HG02610 (cell line): ENCODE results near the gene KCNJ12.
"Not testable (repeated sequence)": the region's sequence is repeated elsewhere in the genome, so short reads cannot be mapped to it uniquely, and the experiment has no call there.

Source experiments
- ATAC-seq: cut with Tn5 transposase; IDR thresholded peaks from one replicate; pipeline ENCODE4 v1.9.1; 2021; ENCODE audit warnings: mild to moderate bottlenecking, moderate library complexity; ENCODE audit not compliant: unreplicated experiment

KCNJ12 gene

DNA sequence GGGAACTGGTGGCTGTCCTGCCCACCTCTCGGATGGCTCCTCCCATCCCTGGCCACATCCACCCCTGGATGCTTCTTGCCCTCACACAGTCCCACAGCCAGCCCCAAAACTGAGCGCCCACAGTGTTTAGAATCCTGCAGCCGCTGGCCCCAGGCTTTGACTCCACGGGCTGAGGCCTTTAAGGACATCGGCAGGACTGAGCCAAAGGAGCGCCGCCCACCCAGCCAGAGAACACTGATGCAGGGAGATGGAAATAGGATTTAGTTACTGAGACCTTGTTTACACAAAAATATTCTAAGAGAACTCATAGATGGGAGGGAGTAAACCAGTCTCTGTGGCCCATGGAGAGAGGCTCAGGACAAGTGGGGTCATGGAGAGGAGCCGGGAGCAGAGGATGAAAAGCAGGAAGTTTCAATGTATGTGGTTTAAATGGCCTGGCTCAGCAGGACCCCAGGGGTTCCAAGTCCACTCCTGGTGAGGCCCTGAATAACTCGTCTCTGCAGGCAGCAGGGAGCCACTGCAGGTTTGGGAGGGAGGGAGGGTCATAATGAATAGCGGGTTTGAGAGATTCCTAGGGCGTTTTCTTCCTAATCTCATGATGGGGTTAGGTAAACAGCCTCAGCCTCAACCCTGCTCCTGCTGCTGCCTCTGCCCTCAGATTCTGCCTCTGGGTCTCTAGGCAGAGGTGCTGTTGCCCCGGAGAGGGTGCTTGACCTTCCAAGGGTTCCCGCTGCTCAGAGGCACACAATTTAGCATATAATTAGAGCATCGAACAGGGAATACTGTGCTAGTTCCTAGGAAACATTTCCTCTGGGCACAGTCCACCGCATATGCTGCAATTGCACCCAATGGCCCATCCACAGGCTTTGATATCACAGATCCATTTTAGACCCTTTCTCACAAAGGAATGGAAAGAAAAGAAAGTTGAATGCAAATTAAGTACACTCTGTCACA is 61.0 kb downstream of the KCNJ12 start:
- not testable (repeated sequence) for ATAC-seq

DNA sequence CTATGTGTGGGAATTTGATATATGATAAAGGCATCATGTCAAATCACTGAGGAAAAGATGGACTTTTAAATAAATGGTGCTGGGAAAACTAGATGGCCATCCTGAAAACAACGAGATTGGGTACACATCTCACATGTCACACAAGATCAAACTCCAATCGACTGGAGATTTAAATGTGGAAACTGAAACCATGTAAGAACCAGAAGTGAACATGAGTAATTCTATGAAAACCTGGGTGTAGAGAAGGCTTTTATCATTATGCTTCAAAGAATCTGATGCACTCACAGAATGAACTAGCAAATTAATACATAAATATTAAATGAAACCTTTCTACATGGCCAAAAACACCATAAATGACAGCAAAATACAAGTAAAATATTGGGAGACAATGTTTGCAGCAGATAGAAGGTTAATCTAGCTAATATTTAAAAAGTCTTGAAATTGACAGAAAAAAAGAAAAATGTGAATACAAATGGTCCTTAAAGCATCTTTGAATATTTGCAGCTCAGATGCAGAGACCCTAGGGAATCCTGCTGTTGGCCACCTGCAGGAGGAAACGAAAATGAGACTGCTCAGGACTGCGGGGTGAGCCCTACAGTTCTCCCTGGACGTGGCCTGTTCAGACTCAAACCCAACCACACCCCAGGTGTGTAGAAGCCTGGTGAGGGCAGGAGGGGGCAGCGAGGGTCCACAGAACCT is 62.3 kb downstream of the KCNJ12 start:
- not testable (repeated sequence) for ATAC-seq

DNA sequence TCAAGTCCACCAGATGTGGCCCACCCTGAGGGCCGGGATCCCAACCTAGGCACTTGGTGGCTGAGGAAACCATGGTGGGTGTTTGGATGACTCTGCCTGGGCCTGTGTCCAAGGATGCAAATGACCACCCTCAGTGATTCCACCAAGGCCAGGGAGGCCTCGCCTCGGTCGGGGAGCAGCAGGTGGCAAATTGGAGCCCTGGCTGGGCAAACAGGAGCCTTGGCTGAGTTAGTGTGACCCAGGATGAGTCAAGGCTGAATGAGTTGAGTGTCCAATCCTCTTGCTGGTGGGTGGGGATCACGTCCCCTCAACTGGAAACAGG is 62.8 kb downstream of the KCNJ12 start:
- not testable (repeated sequence) for ATAC-seq

DNA sequence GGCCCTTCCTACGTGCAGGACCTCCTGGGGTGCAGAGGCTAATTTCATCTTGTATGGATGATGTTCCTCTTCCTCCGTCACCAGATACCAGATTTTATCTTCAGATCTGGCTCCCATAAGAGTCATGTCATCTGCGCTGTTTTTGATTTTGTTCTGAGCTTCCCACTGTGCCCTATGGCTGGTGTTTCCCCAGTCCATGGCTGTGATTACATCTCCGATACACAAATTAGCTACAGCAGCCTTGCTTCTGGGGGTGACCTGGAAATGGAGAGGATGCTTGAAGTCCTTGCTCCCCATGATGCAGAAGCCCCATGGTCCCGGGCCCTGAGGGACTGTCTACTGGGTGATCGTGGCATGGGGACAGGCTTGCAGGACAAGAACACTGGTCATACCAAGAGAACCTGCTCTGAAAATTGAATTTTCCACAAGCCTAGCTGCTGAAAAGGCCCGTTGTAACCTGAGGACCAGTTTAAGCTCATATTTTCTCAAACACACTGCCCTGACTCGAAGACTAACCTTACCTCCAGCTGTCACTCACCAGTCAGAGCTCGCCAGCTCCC is 69.0 kb downstream of the KCNJ12 start:
- ATAC-seq = no peak

DNA sequence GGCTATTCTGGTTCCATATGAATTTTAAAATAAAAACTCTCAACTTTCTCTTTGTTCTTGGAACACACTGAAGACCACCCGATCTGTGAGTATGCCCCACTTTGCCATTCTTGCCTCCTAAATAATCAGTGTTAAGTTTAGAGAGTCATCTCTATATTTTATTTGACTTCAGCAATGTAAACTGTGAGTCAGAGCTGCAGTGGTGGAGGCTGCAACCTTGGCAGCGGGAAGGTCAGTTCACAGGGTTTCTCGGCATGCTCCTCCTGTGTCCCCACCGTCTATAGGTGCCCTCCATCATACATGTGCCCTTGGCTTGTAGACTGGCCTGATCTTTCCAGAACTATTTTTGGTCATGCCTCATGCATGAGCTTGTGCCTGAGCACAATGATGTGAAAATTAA is 71.4 kb downstream of the KCNJ12 start:
- not testable (repeated sequence) for ATAC-seq

DNA sequence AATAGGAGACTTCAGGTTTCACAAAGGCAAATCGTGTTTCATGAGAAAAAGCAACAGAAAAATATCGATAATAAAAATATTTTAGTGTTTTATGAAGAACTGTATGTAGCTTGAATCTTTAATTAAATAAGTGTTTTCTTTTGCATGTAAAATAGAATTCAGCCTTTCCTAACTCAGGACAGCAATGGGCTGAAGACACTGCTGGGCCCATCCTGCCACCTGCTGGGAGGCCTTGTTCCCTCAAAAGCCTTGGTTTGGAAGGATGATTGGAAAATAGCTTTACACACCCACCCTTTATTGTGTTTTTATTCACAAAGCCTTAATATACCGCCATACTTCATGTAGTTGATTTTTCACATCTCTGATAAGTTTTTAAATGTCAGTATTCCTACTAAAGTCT is 73.7 kb downstream of the KCNJ12 start:
- ATAC-seq = not testable (repeated sequence)

DNA sequence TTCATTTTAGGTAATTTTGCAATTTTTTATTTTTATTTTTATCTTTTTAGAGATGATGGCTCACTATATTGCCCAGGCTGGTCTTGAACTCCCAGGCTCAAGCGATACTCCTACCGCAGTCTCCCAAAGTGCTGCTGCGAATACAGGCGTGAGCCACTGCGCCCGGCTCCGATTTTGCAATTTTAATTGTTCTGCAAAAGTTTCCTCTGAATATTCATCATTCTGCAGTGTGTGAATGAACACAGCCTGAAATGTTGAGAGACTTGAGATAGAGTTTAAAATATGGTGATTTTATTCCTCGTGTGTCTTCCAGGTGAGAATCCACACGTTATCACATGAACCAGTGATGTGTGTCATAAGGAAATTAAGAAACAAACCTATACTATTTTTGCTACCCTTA is 75.8 kb downstream of the KCNJ12 start:
- ATAC-seq = no peak

DNA sequence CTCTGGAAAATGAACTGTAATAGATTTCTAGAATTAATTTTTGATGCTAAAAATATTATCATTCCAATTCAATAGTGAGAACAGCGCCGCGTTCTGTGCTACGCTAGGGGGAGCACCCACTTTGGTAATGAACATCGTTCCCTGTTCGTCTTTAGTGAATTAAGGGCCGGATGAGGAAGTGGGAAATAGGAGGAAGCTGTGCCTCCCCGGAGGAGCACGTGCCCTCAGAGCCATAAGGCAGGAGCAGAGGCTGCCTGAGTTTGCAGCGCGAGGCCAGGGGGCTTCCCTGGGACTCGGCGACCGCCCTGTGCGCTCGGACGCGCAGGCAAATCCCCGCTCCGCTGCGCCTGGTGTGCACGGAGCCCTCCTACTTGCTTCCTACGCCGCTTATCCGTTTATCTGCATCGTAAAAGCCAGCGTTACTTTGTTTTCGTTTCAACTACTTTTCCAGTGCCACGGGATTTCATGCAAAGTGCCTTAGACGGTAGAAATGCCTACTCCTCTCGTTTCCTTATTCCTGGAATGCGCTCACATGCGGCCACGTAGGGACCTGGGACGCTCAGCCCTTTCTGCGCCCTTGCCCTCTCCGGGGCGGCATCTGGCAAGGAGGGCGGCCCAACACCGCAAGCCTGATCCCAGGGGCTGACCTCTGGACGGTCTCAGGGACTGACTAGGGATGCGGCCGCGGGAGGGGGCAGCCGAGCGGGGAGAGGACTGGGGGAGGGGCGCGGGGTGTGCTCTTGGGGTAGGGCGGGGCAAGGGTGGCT is 76.4 kb downstream of the KCNJ12 start:
- ATAC-seq = no peak

DNA sequence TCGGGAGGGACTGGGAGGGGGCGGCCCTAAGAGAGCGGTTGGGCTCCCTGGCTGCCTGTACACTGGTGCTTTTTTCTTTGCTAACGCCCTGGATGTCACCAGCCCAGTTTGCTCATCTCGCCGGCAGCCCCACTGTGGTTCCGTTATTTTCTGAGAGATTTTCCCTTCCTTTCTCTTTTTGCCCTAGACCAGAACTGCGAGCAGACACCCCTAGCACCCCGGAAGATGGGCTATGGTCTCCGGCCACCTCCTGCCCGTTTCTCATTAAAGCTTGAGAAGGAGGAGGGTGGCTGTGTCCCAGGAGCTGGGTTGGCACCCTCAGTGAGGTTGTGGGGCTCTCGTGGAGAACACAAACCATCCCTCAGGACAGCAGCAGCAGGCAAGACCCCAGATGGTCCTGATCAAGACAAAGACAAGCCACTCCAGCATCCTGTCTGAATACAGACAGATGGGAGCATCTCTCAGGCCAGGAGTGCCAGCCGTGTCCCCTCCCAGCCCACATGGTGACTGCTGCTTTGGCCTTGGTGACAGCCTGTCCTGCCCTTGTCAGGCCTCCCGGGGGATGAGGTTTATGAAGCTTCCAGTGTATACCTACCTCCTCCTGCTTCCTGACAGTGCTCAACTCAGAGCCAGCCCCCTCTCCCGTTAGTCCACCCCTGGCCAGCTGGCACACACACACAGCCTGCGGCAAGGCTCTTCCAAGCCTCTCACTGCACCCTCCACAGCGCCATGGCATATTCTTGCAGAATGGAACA is 77.2 kb downstream of the KCNJ12 start:
- no peak for ATAC-seq

DNA sequence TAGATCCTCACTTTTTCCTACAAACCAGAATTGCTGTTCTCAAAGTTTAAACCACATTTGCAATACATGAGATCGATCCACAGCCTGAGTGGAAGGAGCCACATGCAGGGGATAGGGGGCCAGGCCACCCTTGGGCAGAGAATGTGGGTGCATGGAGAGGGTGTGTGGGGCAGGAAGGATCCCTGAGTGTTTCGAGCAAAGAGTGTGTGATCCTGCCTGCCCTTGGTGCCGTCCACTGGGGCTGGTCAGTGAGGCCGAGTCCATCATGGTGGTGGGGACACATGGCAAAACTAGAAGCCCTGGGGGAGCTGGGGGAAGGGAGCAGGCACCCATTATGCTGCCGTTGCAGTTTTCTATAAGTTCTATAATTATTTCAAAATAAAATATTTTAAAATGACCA is 77.8 kb downstream of the KCNJ12 start:
- not testable (repeated sequence) for ATAC-seq

DNA sequence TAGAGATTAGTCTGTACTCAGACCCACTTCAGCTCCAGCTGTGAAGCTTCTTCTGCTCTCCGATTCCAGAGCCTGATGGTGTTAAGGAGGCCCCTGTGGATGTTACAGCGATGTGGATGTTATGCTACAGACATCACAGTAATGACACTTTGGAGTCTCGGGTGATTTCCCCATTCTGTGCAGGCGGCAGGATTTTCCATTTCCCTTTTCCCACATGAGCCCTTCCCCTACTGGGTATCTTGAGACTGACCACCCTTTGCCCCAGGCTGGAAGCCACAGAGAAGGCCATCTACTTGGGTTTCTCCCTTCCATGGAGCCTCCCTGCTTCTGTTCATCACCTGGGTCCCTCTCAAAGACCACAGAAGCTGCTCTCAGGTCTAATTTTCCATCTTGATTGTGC is 78.3 kb downstream of the KCNJ12 start:
- ATAC-seq = no peak

DNA sequence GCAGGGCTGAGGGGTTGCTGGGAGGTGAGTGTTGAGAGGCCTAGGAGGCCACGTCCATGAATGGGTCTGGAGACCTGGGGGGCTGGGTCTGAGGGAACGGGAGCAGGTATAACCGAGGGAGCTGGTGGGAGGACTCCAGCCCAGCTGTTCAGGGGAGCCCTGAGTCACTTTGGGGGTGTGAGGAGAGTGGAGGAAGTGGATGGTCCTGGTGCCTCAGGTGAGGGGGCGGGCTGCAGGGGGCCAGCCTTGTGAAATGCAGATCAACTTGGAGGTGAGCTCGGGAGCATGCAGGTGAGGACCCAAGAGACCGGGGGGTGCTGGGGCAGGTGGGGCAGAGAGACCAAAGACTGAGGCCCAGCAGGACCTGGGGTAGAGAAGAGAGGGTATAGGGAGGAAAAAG is 79.6 kb downstream of the KCNJ12 start:
- no peak for ATAC-seq

DNA sequence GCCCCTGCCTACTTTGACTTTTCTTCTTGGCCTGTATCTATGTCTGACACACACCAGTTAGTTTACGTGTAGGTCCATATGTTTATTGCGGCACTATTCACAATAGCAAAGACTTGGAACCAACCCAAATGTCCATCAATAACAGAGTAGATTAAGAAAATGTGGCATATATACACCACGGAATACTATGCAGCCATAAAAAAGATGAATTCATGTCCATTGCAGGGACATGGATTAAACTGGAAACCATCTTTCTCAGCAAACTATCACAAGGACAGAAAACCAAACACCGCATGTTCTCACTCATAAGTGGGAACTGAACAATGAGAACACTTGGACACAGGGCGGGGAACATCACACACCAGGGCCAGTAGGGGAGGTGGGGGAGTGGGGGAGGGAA is 80.3 kb downstream of the KCNJ12 start:
- ATAC-seq = not testable (repeated sequence)

DNA sequence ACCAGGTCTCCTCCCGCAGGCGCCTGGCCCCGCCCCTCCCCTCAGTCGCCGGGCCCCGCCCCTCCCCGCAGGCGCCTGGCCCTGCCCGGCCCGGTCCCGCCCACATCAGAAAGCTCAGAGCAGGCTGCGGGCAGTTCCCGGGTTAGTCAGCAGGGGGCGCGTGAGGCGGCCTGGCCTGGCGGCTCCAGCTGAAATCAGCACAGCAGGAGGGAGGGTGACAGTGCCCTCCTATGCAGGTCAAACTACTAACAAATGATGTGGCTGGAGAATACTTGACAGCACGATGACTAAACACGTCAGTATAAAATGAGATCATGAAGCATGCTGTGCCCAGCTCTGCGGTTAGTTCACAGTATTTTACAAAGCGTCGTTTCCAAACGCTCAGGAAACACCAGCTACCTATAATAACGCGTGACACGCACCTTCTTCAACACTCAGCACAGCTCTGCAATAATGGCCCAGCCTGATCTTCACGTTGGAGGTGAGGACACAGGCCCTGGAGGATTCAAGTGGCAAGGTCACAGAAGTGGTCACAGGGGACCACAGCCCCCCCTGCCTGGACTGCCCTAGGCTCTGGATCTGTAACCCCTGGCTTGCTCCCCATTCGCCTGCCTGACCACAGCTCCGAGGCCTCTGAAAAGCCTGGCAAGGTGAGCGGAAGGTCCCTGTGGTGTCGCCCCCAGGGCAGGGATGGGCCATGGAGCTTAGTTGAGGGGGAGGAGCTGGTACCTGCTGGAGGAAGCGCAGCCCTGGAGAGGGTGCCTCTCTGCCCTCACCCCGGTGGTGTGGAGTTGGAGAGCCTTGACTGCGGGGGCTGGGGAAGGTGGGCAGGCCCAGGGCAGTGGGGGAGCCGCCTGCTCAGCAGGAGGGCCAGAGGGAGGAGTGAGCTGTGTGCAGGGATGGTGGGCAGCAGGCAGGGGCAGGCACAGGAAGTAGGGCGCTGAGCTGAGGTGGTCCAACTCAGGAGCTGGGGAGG is 81.2 kb downstream of the KCNJ12 start:
- ATAC-seq = peak; percentile 78

DNA sequence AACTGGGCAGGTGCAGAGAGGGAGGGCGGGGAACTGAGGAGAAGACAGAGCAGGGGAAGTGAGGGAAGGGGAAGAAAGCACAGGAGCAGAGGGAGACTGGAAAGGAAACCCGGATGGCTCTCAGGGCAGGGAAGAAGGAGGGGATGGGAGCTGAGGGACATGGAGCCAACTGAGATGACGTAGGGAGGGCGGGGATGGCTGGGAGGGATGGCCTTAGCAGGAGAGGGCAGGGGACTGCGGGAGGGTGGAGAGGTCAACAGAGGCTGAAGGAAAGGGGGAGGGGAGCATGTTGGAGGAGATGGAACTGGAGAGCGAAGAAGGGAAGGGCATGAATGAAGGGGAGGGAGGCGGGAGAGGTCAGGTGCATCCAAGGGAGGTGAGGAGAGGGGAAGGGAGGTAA is 81.9 kb downstream of the KCNJ12 start:
- ATAC-seq = no peak

DNA sequence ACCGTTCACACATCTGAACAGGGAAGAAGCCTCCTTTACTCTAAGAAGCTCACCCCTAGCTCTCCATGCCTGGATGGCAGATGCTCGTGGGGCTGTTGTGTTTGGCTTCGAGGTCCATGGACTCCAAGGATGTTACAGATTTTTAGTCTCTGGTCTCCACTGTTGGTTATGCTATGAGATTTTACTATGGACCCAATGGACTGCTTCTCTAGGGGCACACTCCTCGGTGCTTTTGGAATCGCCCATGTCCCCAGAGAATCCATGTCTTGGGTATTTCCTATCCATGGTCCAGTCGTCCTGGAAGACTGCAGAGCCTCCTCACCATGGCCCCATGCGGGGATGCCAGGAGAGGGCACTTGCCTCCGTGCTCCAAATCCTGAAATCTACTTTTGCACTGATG is 83.4 kb downstream of the KCNJ12 start:
- no peak for ATAC-seq

DNA sequence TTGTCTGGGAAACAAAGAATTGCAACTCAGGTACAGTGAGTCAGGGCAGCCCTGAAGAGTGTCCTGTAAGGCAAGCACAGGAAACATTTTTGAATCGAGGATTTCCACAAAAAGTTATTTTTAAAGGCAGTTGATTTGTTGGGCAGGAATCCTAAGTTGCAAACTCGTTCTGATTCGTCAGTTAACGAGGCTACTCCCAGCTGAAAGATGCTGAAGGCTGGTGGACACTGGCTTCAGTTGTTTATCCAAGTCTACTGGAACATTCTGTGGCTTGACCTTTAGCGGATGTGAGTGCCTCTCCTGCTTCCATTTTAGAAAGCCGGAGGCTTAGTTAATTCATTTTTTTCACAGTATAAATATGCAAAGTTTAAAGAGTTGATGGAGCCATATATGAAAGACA is 84.2 kb downstream of the KCNJ12 start:
- no peak for ATAC-seq

DNA sequence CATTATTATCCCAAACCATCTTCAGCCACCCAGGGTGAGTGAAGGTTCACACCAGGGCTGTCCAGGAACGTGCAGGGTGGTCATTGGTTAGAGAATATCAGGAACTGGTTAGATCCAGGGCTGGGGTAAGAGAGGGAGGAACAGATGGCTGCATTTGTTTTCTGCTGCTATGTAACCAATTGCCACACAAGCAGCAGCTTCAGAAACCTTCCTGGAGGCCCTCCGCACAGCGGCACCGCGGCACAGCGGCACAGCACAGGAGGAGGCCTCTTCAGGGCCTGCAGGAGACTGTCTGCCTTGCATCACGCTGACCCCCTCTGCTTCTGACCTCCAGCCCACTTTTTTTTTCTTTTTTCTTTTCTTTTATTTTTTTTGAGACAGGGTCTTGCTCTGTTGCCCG is 86.1 kb downstream of the KCNJ12 start:
- ATAC-seq = no peak

DNA sequence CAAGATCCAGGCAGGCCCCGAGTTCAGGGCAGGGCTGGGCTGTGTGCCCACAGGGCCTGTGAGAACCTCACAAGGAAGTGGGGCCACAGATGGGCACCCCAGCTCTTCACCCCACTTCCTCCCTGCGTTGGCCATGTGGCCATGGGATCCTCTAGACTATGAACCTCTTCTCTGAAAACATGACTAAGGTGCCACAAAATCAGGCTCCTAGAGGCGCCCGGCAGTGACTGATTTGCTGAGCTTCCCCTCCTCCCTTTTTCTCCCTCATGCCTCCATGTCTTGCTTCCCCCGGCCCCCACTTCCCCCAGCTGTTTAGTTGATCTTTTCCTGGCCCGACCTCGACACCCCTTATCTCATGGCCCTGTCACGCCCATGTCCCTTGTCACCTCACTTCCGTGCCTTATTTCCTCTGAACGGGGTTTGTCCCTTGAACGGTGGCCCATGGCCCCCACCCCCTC is 87.1 kb downstream of the KCNJ12 start:
- no peak for ATAC-seq
